HepG2 (cell line): ENCODE data around the gene HSPA5. TPM values are rescaled to one million over a fixed set of nuclear protein-coding genes. Genes with fewer than 3 reads are reported as not detected.

Source experiments
- CHCHD3 ChIP-seq: sonication (generic); formaldehyde crosslinking; IDR thresholded peaks from 2 replicates; pipeline ENCODE4 v1.8.0; 2022; ENCODE audit warnings: mild to moderate bottlenecking, missing genetic modification reagents, moderate library complexity
- ZNF276 ChIP-seq: sonication (generic); formaldehyde crosslinking; IDR thresholded peaks from 2 replicates; pipeline ENCODE4 v1.4.0; 2020; ENCODE audit warnings: mild to moderate bottlenecking, low read depth, missing genetic modification reagents
- ZNF407 ChIP-seq: sonication (generic); formaldehyde crosslinking; IDR thresholded peaks from one replicate; pipeline ENCODE4 v1.5.1; 2020; ENCODE audit warnings: mild to moderate bottlenecking, missing genetic modification reagents; ENCODE audit errors: not compliant biosample characterization
- ZNF564 ChIP-seq: sonication (generic); formaldehyde crosslinking; IDR thresholded peaks from 2 replicates; pipeline ENCODE4 v1.8.1; 2023; ENCODE audit warnings: mild to moderate bottlenecking, missing genetic modification reagents
- ZNF572 ChIP-seq: sonication (generic); formaldehyde crosslinking; IDR thresholded peaks from 2 replicates; pipeline ENCODE4 v1.5.1; 2020; ENCODE audit warnings: mild to moderate bottlenecking, missing genetic modification reagents
- ZNF607 ChIP-seq: sonication (generic); formaldehyde crosslinking; IDR thresholded peaks from 2 replicates; pipeline ENCODE4 v1.5.1; 2020; ENCODE audit warnings: missing genetic modification reagents, mild to moderate bottlenecking, borderline replicate concordance
- polyA plus RNA-seq, 8 experiments: library from polyadenylated mRNA; depleted of rRNA in 3 of 8; stranded (reverse) in 7 of 8; unstranded in 1 of 8; fragments of >200 nt; fragmentation: Illumina TruSeq in 4 of 8; extraction: Trizol in 4 of 8; gene quantifications; 2 replicates each; pipeline versions ENCODE4 v1.2.1 to v1.2.3, GENCODE V29; 2011 to 2016; ENCODE audit warnings: low read depth in 4 of 8, missing spikeins in 1 of 8, mixed read lengths in 1 of 8; ENCODE audit not compliant: insufficient read depth in 1 of 8
- total RNA-seq, 5 experiments: library from RNA; depleted of rRNA; stranded (reverse); fragments of >200 nt; fragmentation: Illumina TruSeq; extraction: Trizol; gene quantifications; 2 replicates each; pipeline ENCODE4 v1.2.3, GENCODE V29; 2016; ENCODE audit warnings: low read depth in 1 of 5
- TF ChIP-seq, protein P1 (sequence below), 2 experiments: sonication (generic) in 1 of 2; formaldehyde crosslinking in 1 of 2; IDR thresholded peaks; 2 replicates each; pipeline versions ENCODE4 v1.6.1 to v1.9.0; 2014 to 2022; ENCODE audit warnings: antibody characterized with exemption in 1 of 2, borderline replicate concordance in 1 of 2, inconsistent platforms in 1 of 2, low read depth in 1 of 2, missing genetic modification reagents in 1 of 2
- TF ChIP-seq, protein P2 (sequence below): sonication (generic); formaldehyde crosslinking; IDR thresholded peaks from 2 replicates; pipeline ENCODE4 v1.9.0; 2021; ENCODE audit warnings: missing genetic modification reagents, borderline replicate concordance

The HSPA5 gene
- total and polyA plus RNA-seq, 2 of the 13 experiments (the other 11 are each of a cell fraction or from before 2014, with no cell fraction given): 201 to 206 TPM

- TF ChIP-seq, protein P1, sequence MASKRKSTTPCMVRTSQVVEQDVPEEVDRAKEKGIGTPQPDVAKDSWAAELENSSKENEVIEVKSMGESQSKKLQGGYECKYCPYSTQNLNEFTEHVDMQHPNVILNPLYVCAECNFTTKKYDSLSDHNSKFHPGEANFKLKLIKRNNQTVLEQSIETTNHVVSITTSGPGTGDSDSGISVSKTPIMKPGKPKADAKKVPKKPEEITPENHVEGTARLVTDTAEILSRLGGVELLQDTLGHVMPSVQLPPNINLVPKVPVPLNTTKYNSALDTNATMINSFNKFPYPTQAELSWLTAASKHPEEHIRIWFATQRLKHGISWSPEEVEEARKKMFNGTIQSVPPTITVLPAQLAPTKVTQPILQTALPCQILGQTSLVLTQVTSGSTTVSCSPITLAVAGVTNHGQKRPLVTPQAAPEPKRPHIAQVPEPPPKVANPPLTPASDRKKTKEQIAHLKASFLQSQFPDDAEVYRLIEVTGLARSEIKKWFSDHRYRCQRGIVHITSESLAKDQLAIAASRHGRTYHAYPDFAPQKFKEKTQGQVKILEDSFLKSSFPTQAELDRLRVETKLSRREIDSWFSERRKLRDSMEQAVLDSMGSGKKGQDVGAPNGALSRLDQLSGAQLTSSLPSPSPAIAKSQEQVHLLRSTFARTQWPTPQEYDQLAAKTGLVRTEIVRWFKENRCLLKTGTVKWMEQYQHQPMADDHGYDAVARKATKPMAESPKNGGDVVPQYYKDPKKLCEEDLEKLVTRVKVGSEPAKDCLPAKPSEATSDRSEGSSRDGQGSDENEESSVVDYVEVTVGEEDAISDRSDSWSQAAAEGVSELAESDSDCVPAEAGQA (IDR thresholded peaks at IDR 0.05; ENCODE audit: low read depth): no peak
- TF ChIP-seq, protein P1 (CRISPR knock-in tag; IDR thresholded peaks at IDR 0.05; ENCODE audit: borderline replicate concordance): no peak; the same call in 1 of the 2 replicates
- TF ChIP-seq ZNF607: no peak; the same call in 1 of the 2 replicates
- no peak for TF ChIP-seq CHCHD3
- TF ChIP-seq, protein P2, sequence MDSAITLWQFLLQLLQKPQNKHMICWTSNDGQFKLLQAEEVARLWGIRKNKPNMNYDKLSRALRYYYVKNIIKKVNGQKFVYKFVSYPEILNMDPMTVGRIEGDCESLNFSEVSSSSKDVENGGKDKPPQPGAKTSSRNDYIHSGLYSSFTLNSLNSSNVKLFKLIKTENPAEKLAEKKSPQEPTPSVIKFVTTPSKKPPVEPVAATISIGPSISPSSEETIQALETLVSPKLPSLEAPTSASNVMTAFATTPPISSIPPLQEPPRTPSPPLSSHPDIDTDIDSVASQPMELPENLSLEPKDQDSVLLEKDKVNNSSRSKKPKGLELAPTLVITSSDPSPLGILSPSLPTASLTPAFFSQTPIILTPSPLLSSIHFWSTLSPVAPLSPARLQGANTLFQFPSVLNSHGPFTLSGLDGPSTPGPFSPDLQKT: no peak
- no peak for TF ChIP-seq ZNF276 (CRISPR knock-in tag)
- no peak for TF ChIP-seq ZNF407 (CRISPR knock-in tag)
- no peak for TF ChIP-seq ZNF564 (CRISPR knock-in tag)
- TF ChIP-seq ZNF572: peak; percentile 59; the same call in 1 of the 2 replicates
Observed at GRCh38 chr9:125241863-125242739, 958 bp upstream of the HSPA5 start (continued).
